HepG2 (cell line): Measurements from ENCODE around the gene MYO16. TPM values are rescaled to one million over a fixed set of nuclear protein-coding genes. Genes with fewer than 3 reads are reported as not detected.

Experiments used
- ATAC-seq: fragments of 200-7000 bp; cut with Tn5 transposase; 3 replicates; pipeline ENCODE4 v1.9.1; 2020; ENCODE audit warnings: mild to moderate bottlenecking, moderate library complexity
- BruUV-seq: library from RNA; stranded (reverse); fragments of 400-500 nt; replicated peaks from 2 replicates; lab custom pipeline; 2021; lab: Mats Ljungman, UMichigan
- CTCF ChIA-PET: fragments of 300-600 bp; formaldehyde crosslinking; extraction: SDS; loops from one replicate; lab custom pipeline; 2021; ENCODE audit warnings: low total read pairs, inconsistent platforms, low intra/inter-chr PET ratio; lab: Yijun Ruan, JAX
- POLR2A ChIA-PET: fragments of 350-600 bp; sonication (Branson Sonifier 250); formaldehyde crosslinking; loops from one replicate; lab custom pipeline; 2020; ENCODE audit warnings: antibody characterized with exemption, inconsistent platforms; lab: Yijun Ruan, JAX
- DNase-seq: peaks from one replicate; pipeline ENCODE4 v3.0.0-alpha.2; 2015; ENCODE audit warnings: low spot score
- FAIRE-seq: peaks from 3 replicates; lab custom pipeline; 2011; peaks lifted over from hg19 to GRCh38; lab: Jason Lieb, UNC
- H2AFZ ChIP-seq: one replicate; pipeline ENCODE4 v1.6.1; 2011; ENCODE audit warnings: low read length, inconsistent platforms
- H3K27ac ChIP-seq: fragments of 300-600 bp; 3 replicates; pipeline ENCODE4 v1.8.0; 2011; ENCODE audit warnings: mixed run types, mild to moderate bottlenecking, mixed read lengths, low read length, inconsistent platforms; ENCODE audit not compliant: insufficient read depth; ENCODE audit errors: extremely low read length
- H3K27me3 ChIP-seq, 2 experiments: fragments of 200-600 bp in 1 of 2; 2 replicates in 1 of 2; 3 replicates in 1 of 2; pipeline versions ENCODE4 v1.6.0 to v1.8.0; 2011; ENCODE audit warnings: low read length in 2 of 2, mild to moderate bottlenecking in 2 of 2, moderate library complexity in 2 of 2, inconsistent platforms in 1 of 2; ENCODE audit not compliant: insufficient read depth in 2 of 2, control insufficient read depth in 1 of 2
- H3K36me3 ChIP-seq, 2 experiments: fragments of 200-600 bp in 1 of 2; replicated peaks in 1 of 2; 2 replicates in 1 of 2; 3 replicates in 1 of 2; pipeline versions ENCODE4 v1.5.1 to v1.8.0; 2011; ENCODE audit warnings: low read length in 2 of 2, inconsistent platforms in 1 of 2; ENCODE audit not compliant: insufficient read depth in 2 of 2, control insufficient read depth in 1 of 2
- H3K4me1 ChIP-seq: 2 replicates; pipeline ENCODE4 v1.5.1; 2012; ENCODE audit warnings: low read length, inconsistent platforms; ENCODE audit not compliant: insufficient read depth
- H3K4me2 ChIP-seq: 2 replicates; pipeline ENCODE4 v1.6.0; 2011; ENCODE audit warnings: low read depth, low read length, inconsistent platforms
- H3K4me3 ChIP-seq, 3 experiments: fragments of 200-600 bp in 1 of 3; sonication (generic), shearing (Covaris generic) in 1 of 3; replicated peaks in 1 of 3; 2 replicates each; pipeline ENCODE4 v1.5.1; 2011 to 2016; ENCODE audit warnings: low read length in 3 of 3, inconsistent platforms in 2 of 3, low read depth in 2 of 3, mild to moderate bottlenecking in 2 of 3, control low read depth in 1 of 3, mixed read lengths in 1 of 3; ENCODE audit not compliant: insufficient read depth in 1 of 3
- H3K79me2 ChIP-seq: one replicate; pipeline ENCODE4 v1.6.1; 2011; ENCODE audit warnings: low read length, inconsistent platforms; ENCODE audit not compliant: insufficient read depth
- H3K9ac ChIP-seq: 2 replicates; pipeline ENCODE4 v1.6.0; 2011; ENCODE audit warnings: mild to moderate bottlenecking, low read depth, low read length, inconsistent platforms; ENCODE audit not compliant: insufficient read depth
- H3K9me3 ChIP-seq: 2 replicates; pipeline ENCODE4 v1.5.1; 2012; ENCODE audit warnings: mild to moderate bottlenecking, low read length
- H4K20me1 ChIP-seq: 2 replicates; pipeline ENCODE4 v1.6.0; 2011; ENCODE audit warnings: inconsistent platforms, mild to moderate bottlenecking, low read length, moderate library complexity; ENCODE audit not compliant: insufficient read depth
- ARNT2 ChIP-seq: sonication (generic); formaldehyde crosslinking; IDR thresholded peaks from 2 replicates; pipeline ENCODE4 v1.8.0; 2022; ENCODE audit warnings: mild to moderate bottlenecking, low read depth, missing genetic modification reagents, moderate library complexity
- HNF4A ChIP-seq: sonication (generic); formaldehyde crosslinking; IDR thresholded peaks from 2 replicates; pipeline ENCODE4 v1.4.0; 2020; ENCODE audit warnings: missing genetic modification reagents
- MAFF ChIP-seq: IDR thresholded peaks from 2 replicates; pipeline ENCODE4 v1.6.1; 2011; ENCODE audit warnings: low read depth, low read length, improper control_type of control experiment
- MAFK ChIP-seq, 2 experiments: IDR thresholded peaks in 1 of 2; conservative IDR thresholded peaks in 1 of 2; 2 replicates each; pipeline ENCODE4 v1.6.1; 2011; ENCODE audit warnings: improper control_type of control experiment in 2 of 2, low read length in 2 of 2
- MBD4 ChIP-seq: IDR thresholded peaks from 2 replicates; pipeline ENCODE4 v1.6.1; 2012; ENCODE audit warnings: low read length, inconsistent platforms, borderline replicate concordance
- NFE2L2 ChIP-seq: fragments of 150-350 bp; IDR thresholded peaks from 2 replicates; pipeline ENCODE4 v1.6.1; 2014; ENCODE audit warnings: low read length
- SIX1 ChIP-seq: sonication (generic); formaldehyde crosslinking; IDR thresholded peaks from 2 replicates; pipeline ENCODE4 v1.4.0; 2020; ENCODE audit warnings: missing genetic modification reagents, borderline replicate concordance
- SP4 ChIP-seq: sonication (generic); formaldehyde crosslinking; IDR thresholded peaks from 2 replicates; pipeline ENCODE4 v1.8.1; 2023; ENCODE audit warnings: mild to moderate bottlenecking, missing genetic modification reagents
- XBP1 ChIP-seq: sonication (generic); formaldehyde crosslinking; IDR thresholded peaks from 2 replicates; pipeline ENCODE4 v1.5.0; 2020; ENCODE audit warnings: missing genetic modification reagents
- ZFY ChIP-seq: sonication (generic); formaldehyde crosslinking; IDR thresholded peaks from 2 replicates; pipeline ENCODE4 v1.4.0; 2020; ENCODE audit warnings: missing genetic modification reagents
- ZNF747 ChIP-seq: sonication (generic); formaldehyde crosslinking; IDR thresholded peaks from 2 replicates; pipeline ENCODE4 v1.8.1; 2023; ENCODE audit warnings: missing genetic modification reagents, mild to moderate bottlenecking, borderline replicate concordance
- ZNF800 ChIP-seq: sonication (generic); formaldehyde crosslinking; IDR thresholded peaks from 2 replicates; pipeline ENCODE4 v1.4.0; 2020; ENCODE audit warnings: missing genetic modification reagents
- WGBS: methylation state at CpG from one replicate; pipeline ENCODE4 v1.1.6; 2017; ENCODE audit warnings: low lambda C conversion rate; 5-methylcytosine and 5-hydroxymethylcytosine counted together
- in situ Hi-C: cut with HindIII; loops from 2 replicates; pipeline ENCODE4 v1.10.0; 2017; ENCODE audit warnings: low pct_unique_long_range_greater_than_20kb; ENCODE audit not compliant: extremely low pct_ligation_motif_present
- intact Hi-C: fragments of 100-400 bp; cut with micrococcal nuclease; formaldehyde crosslinking; loops from one replicate; pipeline ENCODE4 v1.10.0; 2022; ENCODE audit not compliant: unreplicated experiment
- polyA plus RNA-seq, 8 experiments: library from polyadenylated mRNA; depleted of rRNA in 3 of 8; stranded (reverse) in 7 of 8; unstranded in 1 of 8; fragments of >200 nt; fragmentation: Illumina TruSeq in 4 of 8; extraction: Trizol in 4 of 8; gene quantifications; 2 replicates each; pipeline versions ENCODE4 v1.2.1 to v1.2.3, GENCODE V29; 2011 to 2016; ENCODE audit warnings: low read depth in 4 of 8, missing spikeins in 1 of 8, mixed read lengths in 1 of 8; ENCODE audit not compliant: insufficient read depth in 1 of 8
- total RNA-seq, 5 experiments: library from RNA; depleted of rRNA; stranded (reverse); fragments of >200 nt; fragmentation: Illumina TruSeq; extraction: Trizol; gene quantifications; 2 replicates each; pipeline ENCODE4 v1.2.3, GENCODE V29; 2016; ENCODE audit warnings: low read depth in 1 of 5

MYO16 gene
- total and polyA plus RNA-seq, 2 of the 13 experiments (the other 11 are each of a cell fraction or from before 2014, with no cell fraction given), result not detected

- no peak overlapping the region for H3K4me2 ChIP-seq
- H3K79me2 ChIP-seq, result no peaks in the 10 kb centered on the region
- no peak overlapping the region for H3K27ac ChIP-seq
- H3K9me3 ChIP-seq, result 0 out of 2 replicates have a peak, but pooled peaks cover 6% of the 10 kb centered on the region
- TF ChIP-seq HNF4A (no peak), ZFY (CRISPR knock-in tag) (no peak), XBP1 (CRISPR knock-in tag) (no peak), ARNT2 (CRISPR knock-in tag) (no peak), MAFK (conservative IDR thresholded peaks at IDR 0.05 in 1 of 2, IDR thresholded peaks at IDR 0.05 in 1 of 2; ENCODE audit: low read length in 2 of 2) (peak in 1 of 2 experiments; percentile 59; a peak in 2 of 4 replicates), SP4 (no peak), ZNF747 (CRISPR knock-in tag) (no peak), MAFF (peak; percentile 53; the same call in 1 of the 2 replicates), NFE2L2 (no peak), SIX1 (CRISPR knock-in tag) (no peak), MBD4 (no peak), ZNF800 (CRISPR knock-in tag) (no peak)
- H4K20me1 ChIP-seq, result no peaks in the 10 kb centered on the region
- intact Hi-C loops, result no loop called here
- FAIRE-seq, result no peak
- no peak for ATAC-seq
- CTCF ChIA-PET, result no interaction called here
- BruUV-seq, result no TSS peak
- DNase-seq, result no peak
- POLR2A ChIA-PET, result no interaction called here
- no peak overlapping the region for H2AFZ ChIP-seq
- in situ Hi-C loops, result no loop called here
- 18% methylated on average over 3 of the region's 3 CpGs for WGBS
- no peaks in the 10 kb centered on the region for H3K4me1 ChIP-seq
- H3K4me3 ChIP-seq, result no peak overlapping the region
- no peak overlapping the region for H3K9ac ChIP-seq
- H3K27me3 ChIP-seq, result no peaks in the 10 kb centered on the region
- no peaks in the 10 kb centered on the region for H3K36me3 ChIP-seq
Observed at GRCh38 chr13:109074853-109075252, 445.4 kb downstream of the MYO16 start.
